Skeletal muscle cell (primary cell): ENCODE data around the gene A4GALT.
A peak's percentile ranks its signal among the peaks of the same experiment; 100 is the strongest.
"Not testable (repeated sequence)": the region's sequence is repeated elsewhere in the genome, so short reads cannot be mapped to it uniquely, and the experiment has no call there.

Experiments
- DNase-seq: peaks from one replicate; pipeline ENCODE4 v3.0.0-alpha.2; 2010; ENCODE audit warnings: low read depth
- H3K4me3 ChIP-seq: 2 replicates; pipeline ENCODE4 v1.5.1; 2011; ENCODE audit warnings: low read depth, mild to moderate bottlenecking, control low read depth, low read length, moderate library complexity

The A4GALT gene, protein sequence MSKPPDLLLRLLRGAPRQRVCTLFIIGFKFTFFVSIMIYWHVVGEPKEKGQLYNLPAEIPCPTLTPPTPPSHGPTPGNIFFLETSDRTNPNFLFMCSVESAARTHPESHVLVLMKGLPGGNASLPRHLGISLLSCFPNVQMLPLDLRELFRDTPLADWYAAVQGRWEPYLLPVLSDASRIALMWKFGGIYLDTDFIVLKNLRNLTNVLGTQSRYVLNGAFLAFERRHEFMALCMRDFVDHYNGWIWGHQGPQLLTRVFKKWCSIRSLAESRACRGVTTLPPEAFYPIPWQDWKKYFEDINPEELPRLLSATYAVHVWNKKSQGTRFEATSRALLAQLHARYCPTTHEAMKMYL

DNA sequence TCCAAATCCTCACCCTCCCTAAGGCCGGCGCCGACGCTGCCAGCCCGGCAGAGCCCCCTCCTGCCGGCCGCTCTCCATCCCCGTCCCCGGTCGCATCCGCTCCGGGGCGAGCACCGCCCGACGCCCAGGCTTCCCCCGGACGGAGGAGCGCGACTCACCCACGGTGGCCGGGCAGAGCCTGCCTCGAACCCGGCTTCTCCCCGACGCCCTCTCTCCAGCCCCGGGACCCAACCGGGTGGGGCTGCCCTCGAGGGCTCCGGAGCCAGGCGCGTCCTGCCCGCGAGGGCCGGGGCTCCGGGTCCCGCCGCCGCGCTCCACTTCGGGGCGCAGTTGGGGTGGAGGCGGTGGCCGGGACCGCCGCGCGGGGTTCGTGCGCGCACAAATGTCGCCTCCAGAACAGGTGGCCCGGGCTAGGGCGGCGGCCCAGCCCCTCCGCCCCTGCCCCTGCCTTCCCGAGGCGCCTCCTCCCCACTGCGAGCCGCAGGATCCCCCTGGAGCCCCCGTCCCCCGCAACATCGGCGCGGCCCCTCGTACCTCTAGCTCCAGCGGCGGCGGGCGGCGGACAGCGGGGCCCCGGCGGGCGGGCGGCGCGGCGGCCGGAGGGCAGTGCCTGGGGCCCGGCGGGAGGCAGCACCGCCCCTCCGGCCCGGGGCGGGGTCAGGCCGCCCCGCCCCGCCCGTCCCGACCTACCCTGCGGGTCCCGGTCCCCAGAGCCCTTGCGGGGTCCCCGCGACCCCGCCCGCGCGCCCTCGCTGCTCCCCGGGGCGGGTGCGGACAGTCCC is at the start of gene A4GALT:
Gene A4GALT (minus strand): TSS at position 608 of the 782 bp plus-strand sequence. CDS start 26,919 bp downstream, outside the sequence.
- DNase-seq = no peak
- H3K4me3 ChIP-seq = peak within 1 kb of the TSS; percentile 59

GRCh38 chr22:42770448-42770726 is 49.7 kb upstream of the A4GALT start:
- DNase-seq = no peak
- no peak overlapping the region for H3K4me3 ChIP-seq

GRCh38 chr22:42769574-42770447 is 49.1 kb upstream of the A4GALT start:
- DNase-seq = peak; percentile 62
- no peak overlapping the region for H3K4me3 ChIP-seq

GRCh38 chr22:42769238-42769573 is 48.5 kb upstream of the A4GALT start:
- no peak for DNase-seq
- H3K4me3 ChIP-seq = no peak overlapping the region

DNA sequence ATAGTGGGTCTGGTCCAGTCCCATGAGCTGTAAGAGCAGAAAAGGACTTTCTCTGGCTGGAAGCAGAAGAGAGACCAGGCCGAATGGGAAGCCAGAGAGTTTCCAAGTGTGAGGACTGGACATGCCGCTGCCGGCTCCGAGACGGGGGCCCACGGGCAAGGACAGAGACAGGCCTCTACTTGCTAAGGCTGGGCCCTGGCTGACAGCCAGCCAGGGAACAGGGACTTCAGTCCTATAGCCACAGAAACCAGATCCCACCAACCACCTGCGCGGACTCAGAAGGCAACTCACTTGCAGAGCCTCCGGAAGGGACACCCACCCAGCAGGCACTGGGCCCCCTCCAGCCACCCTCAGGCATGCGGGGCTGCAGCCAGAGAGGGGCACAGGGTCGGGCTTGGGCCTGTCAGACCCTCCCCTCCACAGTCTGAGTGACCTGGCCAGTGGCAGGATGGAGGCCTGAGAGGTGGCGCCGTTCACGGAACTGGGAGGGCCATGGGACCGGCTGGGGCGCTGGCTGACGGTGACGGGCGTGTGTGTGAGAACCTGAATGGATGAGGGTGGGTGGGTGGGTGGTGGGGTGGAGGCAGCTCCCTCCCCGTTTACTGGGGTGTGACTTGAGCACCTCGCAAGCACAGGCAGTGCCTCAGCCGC is 47.8 kb upstream of the A4GALT start:
- H3K4me3 ChIP-seq = no peak overlapping the region
- DNase-seq = no peak

DNA sequence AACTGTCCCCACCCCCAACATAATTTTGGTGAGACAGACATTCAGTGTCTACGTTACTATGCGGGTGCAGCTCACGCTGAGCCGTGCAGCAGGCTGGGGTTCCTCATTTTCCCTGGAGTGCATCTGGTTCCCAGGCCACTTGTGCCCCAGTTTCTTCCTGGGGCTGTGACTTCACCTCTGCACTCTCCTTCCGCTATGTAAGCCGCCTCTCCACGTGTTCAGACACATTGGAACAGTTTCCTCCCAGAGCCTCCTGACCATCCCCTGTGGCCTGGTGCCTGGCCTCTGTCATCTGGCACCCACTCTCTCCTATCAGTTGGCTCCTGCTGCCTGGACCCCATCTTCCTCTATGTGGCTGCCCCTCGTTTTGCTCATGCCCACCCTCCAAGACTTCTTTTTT is 46.2 kb upstream of the A4GALT start:
- no peak for DNase-seq
- no peak overlapping the region for H3K4me3 ChIP-seq

- H3K4me3 ChIP-seq = no peak overlapping the region
- no peak for DNase-seq
Observed at GRCh38 chr22:42764895-42765363, 44.3 kb upstream of the A4GALT start.

- no peak overlapping the region for H3K4me3 ChIP-seq
- DNase-seq = no peak
Observed at GRCh38 chr22:42763965-42764480, 43.4 kb upstream of the A4GALT start.

DNA sequence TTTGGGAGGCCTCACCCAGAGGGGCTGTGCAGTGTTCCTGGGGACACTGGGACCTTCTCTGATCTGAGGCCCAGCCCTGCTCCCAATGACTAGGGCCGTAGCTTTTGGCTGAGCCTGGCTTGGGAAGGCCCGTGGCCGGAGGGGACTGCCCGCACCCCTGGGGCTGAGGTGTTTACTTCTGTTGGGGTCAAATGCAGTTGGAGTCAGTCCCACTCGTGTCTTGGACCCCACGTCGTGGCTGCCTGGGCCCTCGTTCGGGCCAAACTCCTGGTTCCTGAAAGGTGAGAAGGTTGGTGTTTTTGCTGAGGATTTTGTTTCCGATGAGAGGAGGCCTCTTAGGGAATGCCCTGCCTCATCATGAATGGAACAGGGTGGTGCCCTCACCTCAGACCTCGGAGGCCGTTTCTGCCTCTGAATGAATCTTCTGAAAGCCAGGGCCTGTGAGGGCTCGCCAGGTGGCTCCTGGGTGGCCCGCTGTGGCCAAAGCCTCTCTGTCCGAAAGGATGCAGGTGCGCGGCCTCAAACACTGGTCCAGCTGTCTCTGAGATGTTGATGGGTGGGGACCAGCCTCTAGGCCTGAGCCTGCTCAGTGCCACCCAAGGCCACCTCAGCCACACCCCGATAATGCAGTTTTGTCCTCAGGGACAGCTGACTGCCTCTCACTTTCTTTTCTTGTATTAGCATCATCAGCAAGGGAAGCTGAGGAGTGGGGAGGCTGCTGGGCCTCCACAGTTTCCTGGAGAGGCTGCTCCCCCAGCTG is 40.3 kb upstream of the A4GALT start:
- no peak for DNase-seq
- no peak overlapping the region for H3K4me3 ChIP-seq

DNA sequence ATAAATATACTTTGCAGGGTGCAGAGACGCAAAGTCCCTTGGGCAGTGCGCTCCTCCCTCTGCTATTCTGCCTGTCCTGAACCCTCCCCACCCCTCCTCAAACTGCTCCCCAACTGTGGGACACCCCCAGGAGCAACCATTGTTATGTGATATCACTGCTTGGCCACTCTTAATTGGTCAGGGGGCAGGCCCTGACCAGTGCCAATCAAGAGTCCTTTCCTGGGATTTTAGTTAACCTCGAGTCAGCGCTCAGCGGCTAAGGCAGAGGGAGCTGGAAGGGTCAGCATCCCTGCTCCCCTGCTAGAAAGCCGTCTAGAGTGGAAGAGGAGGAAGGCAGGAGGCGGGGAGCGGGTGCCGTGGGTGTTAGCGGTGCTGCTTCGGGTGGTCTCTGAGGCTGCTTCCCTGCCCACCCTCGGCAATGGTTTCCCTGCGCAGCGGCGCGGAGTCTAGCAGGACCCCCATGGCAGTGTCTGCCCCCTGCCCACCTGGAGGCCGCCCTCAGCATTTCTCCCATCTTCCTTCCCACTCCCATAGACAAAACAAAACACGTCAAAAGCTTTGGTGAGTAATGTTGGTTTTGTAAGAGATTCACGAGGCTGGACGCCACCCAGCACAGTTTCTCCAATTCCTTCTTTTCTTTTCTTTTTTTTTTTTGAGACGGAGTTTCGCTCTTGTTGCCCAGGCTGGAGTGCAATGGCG is 38.4 kb upstream of the A4GALT start:
- H3K4me3 ChIP-seq = no peak overlapping the region
- DNase-seq = peak; percentile 25

DNA sequence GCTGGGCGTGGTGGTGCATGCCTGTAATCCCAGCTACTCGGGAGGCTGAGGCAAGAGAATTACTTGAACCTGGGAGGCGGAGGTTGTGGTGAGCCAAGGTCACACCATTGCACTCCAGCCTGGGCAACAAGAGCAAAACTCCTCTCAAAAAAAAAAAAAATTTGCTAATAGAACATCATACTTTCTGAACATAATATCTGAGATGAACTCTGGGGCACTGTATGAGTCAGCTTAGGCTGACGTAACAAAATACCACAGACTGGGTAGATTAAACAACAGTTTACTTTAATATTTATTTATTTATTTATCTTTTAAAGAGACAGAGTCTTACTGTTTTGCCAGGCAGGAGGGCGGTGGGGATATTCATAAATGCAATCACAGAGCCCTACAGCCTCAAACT is 34.9 kb upstream of the A4GALT start:
- H3K4me3 ChIP-seq, DNase-seq: not testable (repeated sequence)

DNA sequence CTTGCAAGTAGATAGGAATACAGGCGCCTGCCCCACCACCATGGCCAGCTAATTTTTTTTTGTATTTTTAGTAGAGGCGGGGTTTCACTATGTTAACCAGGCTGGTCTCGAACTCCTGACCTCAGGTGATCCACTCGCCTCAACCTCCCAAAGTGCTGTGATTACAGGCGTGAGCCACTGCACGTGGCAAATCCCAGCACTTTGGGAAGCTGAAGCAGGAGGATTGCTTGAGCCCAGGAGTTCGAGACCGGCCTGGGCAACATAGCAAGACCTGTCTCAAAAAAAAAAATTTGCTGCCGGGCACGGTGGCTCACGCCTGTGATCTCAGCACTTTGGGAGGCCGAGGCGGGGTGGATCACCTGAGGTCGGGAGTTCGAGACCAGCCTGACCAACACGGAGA is 34.5 kb upstream of the A4GALT start:
- not testable (repeated sequence) for DNase-seq, H3K4me3 ChIP-seq

DNA sequence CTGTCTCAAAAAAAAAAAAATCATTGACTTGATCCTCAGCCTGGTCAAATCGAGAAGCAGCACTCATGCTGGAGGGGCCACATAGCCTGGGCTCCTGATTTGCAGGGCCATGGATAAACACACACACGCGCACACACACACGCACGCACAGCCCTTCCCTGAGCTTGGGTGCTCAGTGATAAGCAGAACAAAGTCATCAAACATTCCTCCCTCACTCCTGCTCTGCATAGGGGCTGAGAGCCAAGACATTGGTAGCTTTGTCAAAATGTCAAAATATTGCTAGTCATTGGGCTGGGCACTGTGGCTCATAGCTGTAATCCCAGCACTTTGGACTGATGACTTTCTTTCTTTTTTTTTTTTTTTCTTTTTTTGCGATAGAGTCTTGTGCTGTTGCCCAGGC is 34.0 kb upstream of the A4GALT start:
- no peak overlapping the region for H3K4me3 ChIP-seq
- no peak for DNase-seq

DNA sequence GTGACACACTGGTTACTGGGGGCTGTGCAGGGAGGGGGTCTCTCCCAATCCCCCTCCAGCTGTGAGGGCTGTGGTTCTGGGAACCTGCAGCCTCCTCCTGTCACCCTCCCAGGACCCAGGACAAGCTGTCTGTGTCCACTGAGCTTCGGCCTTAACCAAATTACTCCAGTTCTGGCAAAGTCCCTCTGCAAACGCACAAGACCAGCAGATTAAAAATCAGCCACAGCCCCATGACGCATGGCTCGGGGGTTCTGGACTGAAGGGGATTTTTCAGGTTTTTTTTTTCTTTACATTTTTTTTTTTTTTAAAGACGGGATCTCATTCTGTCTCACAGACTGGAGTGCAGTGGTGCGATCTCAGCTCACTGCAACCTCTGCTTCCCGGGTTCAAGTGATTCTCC is 32.2 kb upstream of the A4GALT start:
- DNase-seq = no peak
- no peak overlapping the region for H3K4me3 ChIP-seq

DNA sequence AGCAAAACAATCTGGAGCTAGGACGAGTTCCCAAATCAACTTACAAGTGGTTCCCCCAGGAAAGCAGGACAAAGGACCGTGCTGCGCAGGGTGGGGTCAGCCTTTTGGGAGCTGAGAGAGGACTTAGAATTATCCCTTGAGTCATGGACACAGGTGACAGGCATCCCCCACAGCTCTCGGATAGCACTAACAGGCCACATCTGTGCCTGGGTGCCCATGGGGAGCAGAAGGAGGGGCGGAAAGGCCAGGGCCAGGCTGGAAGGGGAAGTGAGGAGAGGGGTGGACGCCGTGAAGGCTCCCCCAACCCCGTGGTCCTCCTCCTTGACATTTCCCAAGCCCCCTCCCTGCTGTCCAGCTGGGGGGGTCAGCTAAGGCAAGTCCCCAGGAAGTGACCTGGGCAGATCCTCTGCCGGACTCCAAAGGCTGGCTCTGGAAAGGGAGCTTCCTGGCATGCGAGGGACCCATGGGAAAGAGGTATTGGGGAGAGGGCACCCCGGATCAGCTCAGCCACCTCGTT is 31.6 kb upstream of the A4GALT start:
- H3K4me3 ChIP-seq = no peak overlapping the region
- DNase-seq = no peak

GRCh38 chr22:42750421-42750820 is 29.8 kb upstream of the A4GALT start:
- H3K4me3 ChIP-seq, DNase-seq: not testable (repeated sequence)

- peak; percentile 41 for DNase-seq
- H3K4me3 ChIP-seq = no peak overlapping the region
Observed at GRCh38 chr22:42747701-42748513, 27.2 kb upstream of the A4GALT start.
